GM10266 (cell line): ENCODE measurements around the gene AP3D1.

Experiments used
- DNase-seq: peaks from one replicate; pipeline ENCODE4 v3.0.0; 2012; ENCODE audit errors: extremely low spot score
- TF ChIP-seq, protein P1 (sequence below): IDR thresholded peaks from 2 replicates; pipeline ENCODE4 v1.5.1; 2012; ENCODE audit warnings: mild to moderate bottlenecking, low read depth; ENCODE audit not compliant: control insufficient read depth, insufficient read depth; ENCODE audit errors: missing control alignments

Gene AP3D1

DNA sequence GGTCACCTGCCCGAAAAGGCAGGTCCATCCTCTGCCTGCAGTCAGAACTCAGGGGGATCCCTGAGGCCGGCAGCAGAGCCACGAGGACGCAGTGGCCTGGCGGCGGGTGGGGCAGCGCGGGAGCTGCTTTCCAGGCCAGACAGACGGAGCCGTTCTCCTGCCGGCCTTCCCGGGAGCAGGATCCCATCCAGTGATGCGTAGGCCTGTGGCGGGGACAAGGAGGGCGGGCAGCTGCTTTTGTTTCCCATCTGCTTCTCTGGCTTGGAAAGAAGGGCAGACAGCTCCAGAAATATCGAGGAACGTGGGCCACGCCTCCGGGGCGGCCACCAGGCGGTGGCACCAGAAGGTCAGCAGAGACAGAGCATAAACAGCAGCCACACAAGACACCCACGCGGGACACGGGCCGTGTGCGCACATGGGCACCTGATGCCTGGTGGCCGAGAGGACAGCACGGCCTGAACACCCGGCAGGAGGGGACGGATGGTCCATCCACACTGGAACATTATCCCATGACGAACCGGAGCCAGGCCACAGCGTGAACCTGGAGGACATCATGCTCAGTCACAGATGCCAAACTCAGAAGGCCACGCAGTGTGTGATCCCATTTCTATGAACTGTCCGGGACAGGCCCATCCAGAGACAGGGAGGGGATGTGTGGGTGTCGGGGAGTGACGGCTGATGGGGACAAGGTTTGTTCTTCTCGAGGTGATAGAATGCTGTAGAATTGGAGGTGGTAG is 86.4 kb downstream of the AP3D1 start:
- DNase-seq: no peak
- TF ChIP-seq, protein P1, sequence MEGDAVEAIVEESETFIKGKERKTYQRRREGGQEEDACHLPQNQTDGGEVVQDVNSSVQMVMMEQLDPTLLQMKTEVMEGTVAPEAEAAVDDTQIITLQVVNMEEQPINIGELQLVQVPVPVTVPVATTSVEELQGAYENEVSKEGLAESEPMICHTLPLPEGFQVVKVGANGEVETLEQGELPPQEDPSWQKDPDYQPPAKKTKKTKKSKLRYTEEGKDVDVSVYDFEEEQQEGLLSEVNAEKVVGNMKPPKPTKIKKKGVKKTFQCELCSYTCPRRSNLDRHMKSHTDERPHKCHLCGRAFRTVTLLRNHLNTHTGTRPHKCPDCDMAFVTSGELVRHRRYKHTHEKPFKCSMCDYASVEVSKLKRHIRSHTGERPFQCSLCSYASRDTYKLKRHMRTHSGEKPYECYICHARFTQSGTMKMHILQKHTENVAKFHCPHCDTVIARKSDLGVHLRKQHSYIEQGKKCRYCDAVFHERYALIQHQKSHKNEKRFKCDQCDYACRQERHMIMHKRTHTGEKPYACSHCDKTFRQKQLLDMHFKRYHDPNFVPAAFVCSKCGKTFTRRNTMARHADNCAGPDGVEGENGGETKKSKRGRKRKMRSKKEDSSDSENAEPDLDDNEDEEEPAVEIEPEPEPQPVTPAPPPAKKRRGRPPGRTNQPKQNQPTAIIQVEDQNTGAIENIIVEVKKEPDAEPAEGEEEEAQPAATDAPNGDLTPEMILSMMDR: no peak

DNA sequence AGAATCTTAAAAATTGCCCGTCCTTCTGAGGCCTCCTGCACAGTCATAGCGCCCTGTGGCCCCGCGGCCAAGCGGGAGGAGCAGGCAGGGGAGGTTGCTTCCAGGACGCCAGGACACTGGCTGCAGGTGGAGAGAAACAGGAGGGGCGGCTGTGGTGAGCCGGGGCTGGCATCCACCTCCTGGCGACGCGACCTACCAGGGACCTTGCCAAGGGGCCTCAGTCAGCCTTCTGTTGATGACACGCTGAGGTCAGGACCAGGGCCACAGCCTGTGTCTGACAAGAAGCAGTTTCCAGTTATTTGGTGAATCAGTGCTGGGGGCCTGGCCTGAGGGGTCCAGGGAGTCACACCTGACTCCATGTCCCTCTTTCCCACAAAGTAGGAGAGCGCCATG is 87.0 kb downstream of the AP3D1 start:
- TF ChIP-seq, protein P1: no peak
- no peak for DNase-seq

DNA sequence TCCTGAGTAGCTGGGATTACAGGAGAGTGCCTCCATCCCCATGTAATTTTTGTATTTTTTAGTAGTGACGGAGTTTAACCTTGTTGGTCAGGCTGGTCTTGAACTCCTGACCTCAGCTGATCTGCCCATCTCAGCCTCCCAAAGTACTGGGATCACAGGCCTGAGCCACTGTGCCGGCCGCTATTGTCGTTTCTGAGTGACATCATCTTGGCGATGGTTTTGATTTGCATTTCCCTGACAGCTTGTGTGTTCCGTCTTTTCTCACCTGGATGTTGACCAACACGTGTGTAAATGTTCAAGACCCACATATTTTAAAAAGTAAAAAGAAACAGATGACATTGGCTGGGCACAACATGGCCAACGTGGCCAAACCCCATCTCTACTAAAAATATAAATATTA is 87.5 kb downstream of the AP3D1 start:
- DNase-seq: no peak

DNA sequence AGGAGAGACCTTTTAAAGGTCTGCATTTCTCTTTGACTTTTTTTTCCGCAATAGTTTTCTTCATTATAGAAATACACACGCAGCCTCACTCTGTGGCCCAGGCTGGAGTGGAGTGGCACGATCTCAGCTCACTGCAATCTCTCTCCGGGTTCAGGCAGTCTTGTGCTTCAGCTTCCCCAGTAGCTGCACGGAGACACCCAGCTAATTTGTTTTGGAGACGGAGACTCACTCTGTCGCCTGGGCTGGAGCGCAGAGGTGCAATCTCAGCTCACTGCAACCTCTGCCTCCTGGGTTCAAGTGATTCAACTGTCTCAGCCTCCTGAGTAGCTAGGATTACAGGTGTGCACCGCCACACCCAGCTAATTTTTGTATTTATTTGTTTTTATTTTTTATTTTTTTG is 88.6 kb downstream of the AP3D1 start:
- no peak for DNase-seq
- TF ChIP-seq, protein P1: no peak

More for the DNA sequence above, 87.5 kb downstream of the AP3D1 start:
- TF ChIP-seq, protein P1: no peak

DNA sequence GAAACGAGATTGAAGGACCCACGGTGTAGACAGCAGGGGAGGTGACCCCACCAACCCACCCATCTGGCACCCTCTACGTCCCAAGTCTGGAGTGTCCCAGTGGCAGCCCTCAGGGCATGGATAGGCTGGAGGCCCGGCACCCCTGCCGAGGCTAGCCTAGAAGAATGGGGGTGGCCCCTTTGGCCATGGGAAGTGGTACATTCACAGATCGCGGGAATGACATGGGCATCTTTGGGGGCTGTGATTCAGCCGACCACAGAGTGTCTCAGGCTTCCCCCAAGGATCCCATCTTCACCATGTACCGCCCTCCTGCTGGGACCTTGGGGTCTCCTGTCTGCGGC is 89.0 kb downstream of the AP3D1 start:
- no peak for DNase-seq
- TF ChIP-seq, protein P1: no peak

DNA sequence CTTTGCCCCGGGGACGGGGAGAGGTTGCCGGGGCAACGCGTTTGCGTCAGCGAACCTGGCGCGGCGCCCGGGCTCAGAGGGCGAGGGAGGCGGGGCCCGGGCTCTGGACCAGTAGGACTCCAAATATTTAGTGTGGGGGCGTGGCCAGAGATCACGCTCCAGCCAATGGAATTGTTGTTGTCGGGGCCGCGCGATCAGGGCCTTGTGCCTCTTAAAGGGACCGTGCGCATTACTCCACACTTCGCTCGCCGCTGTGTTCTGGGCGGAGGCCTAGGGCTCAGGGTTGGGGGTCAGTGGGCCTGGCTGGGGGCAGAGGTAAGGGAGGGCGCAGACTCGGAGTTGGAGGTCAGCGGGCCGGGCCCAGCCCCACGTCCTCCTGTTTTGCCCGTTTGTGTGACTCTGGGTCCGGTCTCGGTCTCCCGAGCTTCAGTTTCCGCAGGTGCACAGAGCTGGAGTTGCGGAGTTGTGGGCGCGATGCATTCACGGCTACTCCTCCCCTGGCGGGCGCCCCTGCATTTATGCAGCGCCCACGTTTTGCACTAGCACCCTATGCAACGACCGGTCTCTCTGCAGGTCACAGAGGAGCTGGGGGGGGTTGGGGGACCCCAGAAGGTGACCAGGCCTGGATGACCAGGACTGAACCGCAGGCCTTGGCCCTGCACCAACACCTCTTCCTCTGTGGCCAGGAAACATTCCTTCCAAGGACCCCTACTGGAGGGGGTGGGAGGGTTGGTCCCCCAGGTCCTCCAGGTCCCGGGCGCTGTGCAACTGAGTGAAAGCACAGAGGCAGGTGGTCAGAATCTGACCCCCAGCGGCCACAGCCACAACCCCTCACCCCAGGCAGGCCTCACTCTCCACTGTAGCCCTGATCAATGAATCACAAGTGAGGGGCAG is 89.6 kb downstream of the AP3D1 start:
- TF ChIP-seq, protein P1: peak; percentile 42
- peak; percentile 100 for DNase-seq
